Vagina (tissue), 2 donors: ENCODE data around the gene MORN5.

Experiments used
- POLR2A ChIP-seq, 2 donors: fragments of 450-650 bp; IDR thresholded peaks; one replicate each; pipeline ENCODE4 v1.6.1; 2017; ENCODE audit warnings: antibody characterized with exemption in 2 of 2, mild to moderate bottlenecking in 2 of 2, moderate library complexity in 2 of 2
- TF ChIP-seq, protein P1 (sequence below), 3 experiments: fragments of 450-650 bp in 2 of 3; fragments of 200-600 bp in 1 of 3; sonication (generic) in 1 of 3; IDR thresholded peaks; one replicate each; pipeline ENCODE4 v1.5.1; 2017 to 2019; ENCODE audit warnings: antibody characterized with exemption in 3 of 3, mild to moderate bottlenecking in 2 of 3, moderate library complexity in 2 of 3

DNA sequence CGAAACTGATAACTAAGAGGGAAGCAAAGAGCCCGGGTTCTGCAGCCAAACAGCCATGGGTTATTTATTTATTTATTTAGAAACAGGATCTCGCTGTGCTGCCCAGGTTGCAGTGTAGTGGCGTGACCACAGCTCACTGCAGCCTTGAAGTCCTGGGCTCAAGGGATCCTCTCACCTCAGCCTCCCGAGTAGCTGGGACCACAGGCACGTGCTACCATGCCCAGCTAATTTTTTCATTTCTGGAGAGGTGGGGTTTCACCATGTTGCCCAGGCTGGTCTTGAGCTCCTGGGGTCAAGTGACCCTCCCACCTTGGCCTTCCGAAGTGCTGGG is 24.2 kb upstream of the MORN5 start:
- TF ChIP-seq, protein P1, sequence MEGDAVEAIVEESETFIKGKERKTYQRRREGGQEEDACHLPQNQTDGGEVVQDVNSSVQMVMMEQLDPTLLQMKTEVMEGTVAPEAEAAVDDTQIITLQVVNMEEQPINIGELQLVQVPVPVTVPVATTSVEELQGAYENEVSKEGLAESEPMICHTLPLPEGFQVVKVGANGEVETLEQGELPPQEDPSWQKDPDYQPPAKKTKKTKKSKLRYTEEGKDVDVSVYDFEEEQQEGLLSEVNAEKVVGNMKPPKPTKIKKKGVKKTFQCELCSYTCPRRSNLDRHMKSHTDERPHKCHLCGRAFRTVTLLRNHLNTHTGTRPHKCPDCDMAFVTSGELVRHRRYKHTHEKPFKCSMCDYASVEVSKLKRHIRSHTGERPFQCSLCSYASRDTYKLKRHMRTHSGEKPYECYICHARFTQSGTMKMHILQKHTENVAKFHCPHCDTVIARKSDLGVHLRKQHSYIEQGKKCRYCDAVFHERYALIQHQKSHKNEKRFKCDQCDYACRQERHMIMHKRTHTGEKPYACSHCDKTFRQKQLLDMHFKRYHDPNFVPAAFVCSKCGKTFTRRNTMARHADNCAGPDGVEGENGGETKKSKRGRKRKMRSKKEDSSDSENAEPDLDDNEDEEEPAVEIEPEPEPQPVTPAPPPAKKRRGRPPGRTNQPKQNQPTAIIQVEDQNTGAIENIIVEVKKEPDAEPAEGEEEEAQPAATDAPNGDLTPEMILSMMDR (IDR thresholded peaks at IDR 0.05), result no peak
- TF ChIP-seq POLR2A (IDR thresholded peaks at IDR 0.05), result no peak
